CD4-positive, alpha-beta T cell treated with Interleukin-6 for 4 hours (primary cell): ENCODE measurements around the gene KRT16.
"Not testable (repeated sequence)": the region's sequence is repeated elsewhere in the genome, so short reads cannot be mapped to it uniquely, and the experiment has no call there.

Experiments
- DNase-seq: peaks from one replicate; pipeline ENCODE4 v3.0.0-alpha.2; 2020; ENCODE audit warnings: mixed read lengths

The KRT16 gene

DNA sequence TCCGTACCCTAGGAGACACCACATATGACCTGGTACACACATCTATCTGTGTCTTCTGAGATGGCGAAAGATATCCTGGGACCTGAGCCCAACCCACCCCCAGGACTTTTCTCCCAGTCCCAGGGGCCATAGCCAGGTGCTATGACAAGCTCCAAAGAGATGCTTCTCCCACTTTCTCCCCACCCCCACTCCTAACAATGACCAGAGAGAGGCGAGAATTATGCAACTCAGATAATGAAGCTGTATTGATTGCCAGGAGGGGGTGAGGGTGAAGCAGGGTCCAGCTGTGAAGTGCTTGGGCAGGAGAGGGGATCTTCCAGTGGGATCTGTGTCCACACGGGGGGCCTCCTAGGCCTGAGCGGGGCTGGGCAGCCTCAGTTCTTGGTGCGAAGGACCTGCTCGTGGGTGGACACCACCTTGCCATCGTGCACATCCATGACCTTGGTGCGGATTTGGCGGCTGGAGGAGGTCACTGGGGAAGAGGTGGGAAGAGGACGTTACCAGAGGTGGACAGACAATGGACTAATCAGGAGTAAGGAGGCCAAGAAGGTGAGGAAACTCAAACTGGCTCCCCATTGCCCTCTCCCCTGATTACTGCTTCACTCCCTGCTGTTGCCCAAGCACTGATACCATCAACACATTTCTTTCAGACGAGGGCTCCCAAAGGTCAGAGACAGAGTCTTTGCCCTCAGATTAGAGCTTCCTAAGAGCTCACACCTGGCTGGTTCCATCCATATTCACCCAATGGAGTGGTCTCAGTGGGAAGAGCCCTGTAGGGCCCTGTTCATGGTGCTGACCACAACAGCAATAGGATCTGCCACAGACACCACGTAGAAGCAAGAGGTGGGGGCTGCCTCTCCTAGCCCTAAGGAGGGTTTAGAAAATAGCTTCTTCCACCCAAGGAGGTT lies 30.3 kb downstream of the KRT16 start:
- DNase-seq = not testable (repeated sequence)

DNA sequence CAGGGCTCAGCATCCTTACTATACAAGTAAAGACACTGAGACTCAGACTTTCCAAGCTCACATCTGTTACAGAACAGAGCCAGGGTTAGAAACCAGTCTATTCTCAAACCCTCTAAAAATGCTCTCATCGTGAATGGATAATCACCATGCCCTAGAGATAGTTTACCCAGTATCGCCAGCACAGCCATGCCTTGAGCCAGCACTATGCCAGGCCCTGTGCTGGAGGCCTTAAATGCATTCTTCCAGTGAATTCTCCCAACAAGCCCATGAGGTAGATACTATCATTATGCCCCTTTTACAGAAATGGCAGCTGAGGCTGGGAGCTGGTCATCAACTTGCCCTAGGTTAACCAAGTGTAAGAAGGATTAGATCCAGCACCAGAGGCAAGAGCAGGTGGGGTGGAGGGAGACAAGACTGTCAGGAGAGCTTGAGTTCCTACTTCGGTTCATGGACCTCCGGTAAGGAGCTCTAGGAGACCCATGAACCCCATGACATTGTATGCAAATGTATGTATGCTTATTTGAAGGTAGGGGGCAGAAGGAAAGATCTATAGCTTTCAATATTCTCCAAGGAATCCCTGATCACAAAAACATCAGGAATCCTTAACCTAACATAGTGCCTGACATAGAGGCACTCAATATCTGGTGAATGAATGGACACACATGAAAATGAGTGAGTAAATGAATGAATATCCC lies 31.1 kb downstream of the KRT16 start:
- no peak for DNase-seq

DNA sequence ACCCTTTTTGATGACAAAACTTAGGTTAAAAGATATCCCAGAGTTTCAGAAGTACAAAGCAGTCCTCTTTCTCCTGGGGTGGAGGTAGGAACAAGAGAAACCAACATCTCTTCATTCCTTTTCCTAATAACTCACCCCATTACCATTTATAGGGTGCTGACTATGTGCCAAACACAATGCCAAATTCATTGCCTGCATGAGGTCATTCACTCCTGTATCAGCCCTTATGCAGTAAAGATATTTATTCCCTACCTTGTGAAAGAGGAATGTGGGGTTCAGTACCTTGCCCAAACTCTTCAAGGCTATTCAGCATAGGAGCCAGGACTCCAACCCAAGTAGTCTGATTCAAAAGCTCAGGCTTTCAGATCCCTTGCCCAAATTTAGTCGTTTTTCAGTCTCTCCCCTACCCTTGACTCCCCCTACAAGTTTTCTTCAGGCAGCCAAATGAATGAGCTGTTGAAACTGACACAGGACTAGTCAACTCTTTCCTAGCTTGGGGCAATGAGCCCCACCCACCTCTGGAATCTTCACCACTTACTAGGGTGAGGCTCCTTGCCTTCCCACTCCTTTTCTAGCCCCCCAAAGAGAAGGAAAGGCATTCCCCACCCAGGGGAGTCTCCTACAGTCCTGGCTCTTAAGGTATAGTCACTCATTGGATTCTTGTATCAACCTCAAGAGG lies 31.7 kb downstream of the KRT16 start:
- no peak for DNase-seq

DNA sequence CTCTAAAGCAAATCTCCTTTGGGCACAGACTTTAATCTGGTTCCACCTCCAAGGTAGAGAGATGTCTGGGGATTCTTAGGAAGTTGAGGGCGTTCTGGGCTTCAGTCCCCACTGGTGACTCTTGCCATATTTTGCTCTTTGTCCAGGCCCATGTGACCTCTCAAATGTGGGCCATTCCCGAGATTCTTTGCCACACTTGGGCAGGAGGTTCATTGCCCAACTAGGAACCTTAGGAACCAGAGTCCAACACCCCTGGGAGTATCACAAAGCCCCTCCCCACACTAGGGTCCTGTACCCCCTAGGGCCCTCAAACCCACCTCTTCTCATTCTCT lies 32.4 kb downstream of the KRT16 start:
- DNase-seq = no peak

- peak; percentile 53 for DNase-seq
These were observed 32.9 kb downstream of the KRT16 start for GRCh38 chr17:41579484-41580243.

DNA sequence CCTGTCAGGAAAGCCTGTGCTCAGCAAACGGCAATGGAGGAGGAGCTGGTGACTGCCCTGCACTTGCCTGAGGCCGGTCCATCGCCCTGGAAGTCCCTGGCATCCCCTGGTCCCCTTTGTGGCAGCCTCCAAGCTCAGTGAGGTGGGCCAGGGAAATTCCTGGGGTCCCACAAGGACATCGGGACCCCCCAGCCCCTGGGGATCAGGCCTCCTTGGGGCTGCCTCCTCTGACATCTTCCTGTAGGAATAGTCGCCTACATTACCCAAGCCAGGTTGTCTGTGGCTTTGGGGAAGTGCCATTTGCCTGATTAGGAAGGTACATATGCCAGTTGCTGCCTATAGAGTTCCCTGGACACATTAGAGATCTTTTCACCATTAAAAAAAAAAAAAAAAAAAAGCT lies 33.6 kb downstream of the KRT16 start:
- no peak for DNase-seq

- no peak for DNase-seq
These were observed 34.0 kb downstream of the KRT16 start for GRCh38 chr17:41578538-41578937.

- not testable (repeated sequence) for DNase-seq
These were observed 35.8 kb downstream of the KRT16 start for GRCh38 chr17:41576740-41577139.

GRCh38 chr17:41575336-41575735 lies 37.2 kb downstream of the KRT16 start:
- DNase-seq = no peak

DNA sequence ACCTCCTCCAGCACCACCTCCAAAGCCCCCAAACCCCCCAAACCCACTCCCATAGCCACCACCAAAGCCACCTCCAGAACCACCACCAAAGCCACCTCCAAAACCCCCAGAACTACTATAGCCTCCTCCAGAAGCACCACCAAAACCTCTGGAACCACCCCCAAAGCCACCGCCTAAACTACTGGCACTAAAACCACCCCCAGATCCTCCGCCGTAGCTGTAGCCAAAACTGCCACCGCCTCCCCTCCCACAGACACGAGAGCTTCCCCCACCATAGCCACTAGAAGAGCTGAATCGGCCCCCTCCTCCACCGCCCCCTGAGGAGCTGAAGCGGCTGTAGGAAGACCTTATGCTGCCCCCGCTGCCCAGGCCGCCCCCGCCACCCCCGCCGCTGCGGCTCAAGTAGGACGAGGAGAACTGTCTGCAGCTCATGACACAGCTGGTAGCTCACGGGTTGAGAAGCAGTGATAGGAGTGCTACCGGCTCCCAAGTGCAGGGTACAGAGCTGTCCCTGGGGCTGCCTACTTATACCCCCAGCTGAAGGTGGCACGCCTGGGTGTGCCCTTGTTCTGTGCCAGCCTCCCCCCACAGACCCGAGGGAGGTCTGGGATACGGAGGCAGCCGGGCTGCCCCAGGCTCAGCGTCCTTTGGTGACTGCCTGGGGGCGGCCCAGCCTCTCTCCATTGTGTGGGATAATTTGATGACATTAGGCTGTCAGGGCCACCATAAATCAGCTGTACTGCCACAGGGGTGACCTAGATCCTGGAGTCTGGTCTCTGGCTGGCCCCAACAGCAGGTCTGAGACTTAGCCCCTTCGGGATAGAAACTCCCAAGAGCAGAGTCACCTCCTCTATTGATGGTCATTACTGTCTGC lies 40.8 kb downstream of the KRT16 start, which contains the start of gene KRT9:
KRT9 (minus strand) TSS at position 499 of the 874 bp plus-strand sequence; CDS start at position 432, 67 bp downstream.
- DNase-seq = no peak

DNA sequence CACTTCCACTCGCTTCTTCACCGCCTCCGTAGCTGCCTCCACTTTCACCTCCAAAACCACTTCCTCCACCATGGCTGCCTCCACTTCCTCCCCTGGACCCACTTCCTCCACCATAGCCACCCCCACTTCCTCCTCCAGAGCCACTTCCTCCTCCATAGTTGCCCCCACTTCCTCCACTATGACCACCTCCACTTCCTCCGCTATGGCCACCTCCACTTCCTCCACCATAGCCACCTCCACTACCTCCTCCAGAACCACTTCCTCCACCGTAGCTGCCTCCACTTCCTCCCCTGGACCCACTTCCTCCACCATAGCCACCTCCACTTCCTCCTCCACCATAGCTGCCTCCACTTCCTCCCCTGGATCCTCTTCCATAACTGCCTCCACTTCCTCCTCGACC lies 45.2 kb downstream of the KRT16 start:
- DNase-seq = peak; percentile 7

GRCh38 chr17:41565338-41565737 lies 47.2 kb downstream of the KRT16 start:
- no peak for DNase-seq

DNA sequence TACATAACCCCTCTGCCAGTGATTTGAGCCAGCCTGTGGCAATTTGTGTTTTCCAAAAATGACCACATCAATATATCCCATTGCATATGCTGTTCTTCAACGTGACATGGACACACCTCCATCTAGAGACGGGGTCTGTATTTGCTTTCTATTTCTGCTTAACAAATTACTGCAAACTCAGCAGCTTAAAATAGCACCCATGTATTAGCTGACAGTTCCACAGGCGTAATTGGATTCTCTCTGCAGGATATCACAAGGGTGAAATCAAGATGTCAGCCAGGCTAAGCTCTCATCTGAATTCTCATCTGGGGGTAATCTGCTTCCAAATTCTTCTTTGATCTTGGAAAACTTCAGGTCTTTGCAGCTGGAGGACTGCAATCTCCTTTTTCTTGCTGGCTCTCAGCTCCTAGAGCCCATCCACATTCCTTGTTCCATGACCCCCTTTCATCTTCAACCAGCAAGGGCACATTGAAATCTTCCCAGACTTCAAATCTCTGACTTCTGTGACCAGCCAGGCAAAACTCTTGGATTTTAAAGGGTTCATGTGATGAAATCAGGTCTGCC lies 48.9 kb downstream of the KRT16 start:
- DNase-seq = no peak

GRCh38 chr17:41561554-41561953 lies 51.0 kb downstream of the KRT16 start:
- DNase-seq = no peak
